K562 (cell line): ENCODE data around the gene IPCEF1. TPM values are rescaled to one million over a fixed set of nuclear protein-coding genes. Genes with fewer than 3 reads are reported as not detected.

Experiments
- ATAC-seq: fragments of 200-7000 bp; cut with Tn5 transposase; 3 replicates; pipeline ENCODE4 v1.9.1; 2020; ENCODE audit warnings: moderate library complexity
- BruUV-seq: library from RNA; stranded (reverse); fragments of 400-500 nt; replicated peaks from 2 replicates; lab custom pipeline; 2021; lab: Mats Ljungman, UMichigan
- CTCF ChIA-PET: fragments of 300-600 bp; formaldehyde crosslinking; extraction: SDS; loops from one replicate; lab custom pipeline; 2021; ENCODE audit warnings: low intra/inter-chr PET ratio; lab: Yijun Ruan, JAX
- POLR2A ChIA-PET: fragments of 300-600, 350-650 bp; sonication (Branson Sonifier 250); formaldehyde crosslinking; extraction: SDS; loops from one replicate; lab custom pipeline; 2021; ENCODE audit warnings: antibody characterized with exemption, inconsistent platforms; lab: Yijun Ruan, JAX
- DNase-seq, 4 experiments: peaks; one replicate each; pipeline versions ENCODE4 v3.0.0 to v3.0.0-alpha.2; 2011 to 2018; ENCODE audit warnings: low spot score in 3 of 4, mixed read lengths in 3 of 4; ENCODE audit errors: extremely low read depth in 1 of 4
- FAIRE-seq: peaks from 2 replicates; lab custom pipeline; 2011; peaks lifted over from hg19 to GRCh38; lab: Jason Lieb, UNC
- H2AFZ ChIP-seq: 2 replicates; pipeline ENCODE4 v1.6.0; 2011; ENCODE audit warnings: low read depth, low read length, control low read depth, inconsistent platforms
- H3K27ac ChIP-seq: fragments of 200-600 bp; 3 replicates; pipeline ENCODE4 v1.8.0; 2011; ENCODE audit warnings: low read depth, mild to moderate bottlenecking, control low read depth, inconsistent platforms, low read length, moderate library complexity, mixed read lengths; ENCODE audit errors: extremely low read depth
- H3K27me3 ChIP-seq, 2 experiments: fragments of 300-600 bp in 1 of 2; 2 replicates in 1 of 2; 3 replicates in 1 of 2; pipeline versions ENCODE4 v1.6.0 to v1.8.0; 2011; ENCODE audit warnings: inconsistent platforms in 2 of 2, low read length in 2 of 2, mild to moderate bottlenecking in 1 of 2, mixed read lengths in 1 of 2, moderate library complexity in 1 of 2; ENCODE audit not compliant: control insufficient read depth in 2 of 2, insufficient read depth in 2 of 2
- H3K36me3 ChIP-seq: fragments of 300-600 bp; 3 replicates; pipeline ENCODE4 v1.8.0; 2011; ENCODE audit warnings: mild to moderate bottlenecking, low read length, inconsistent platforms; ENCODE audit not compliant: control insufficient read depth, insufficient read depth
- H3K4me1 ChIP-seq, 2 experiments: fragments of 200-600 bp in 1 of 2; replicated peaks in 1 of 2; 2 replicates in 1 of 2; 3 replicates in 1 of 2; pipeline versions ENCODE4 v1.5.1 to v1.8.0; 2011; ENCODE audit warnings: inconsistent platforms in 2 of 2, low read length in 2 of 2, mild to moderate bottlenecking in 1 of 2, mixed read lengths in 1 of 2, moderate library complexity in 1 of 2; ENCODE audit not compliant: control insufficient read depth in 2 of 2, insufficient read depth in 2 of 2
- H3K4me2 ChIP-seq: 2 replicates; pipeline ENCODE4 v1.6.1; 2011; ENCODE audit warnings: low read length, control low read depth, inconsistent platforms, mixed read lengths; ENCODE audit not compliant: insufficient read depth
- H3K4me3 ChIP-seq: fragments of 200-600 bp; sonication (generic), shearing (Covaris generic); 2 replicates; pipeline ENCODE4 v1.5.1; 2016; ENCODE audit warnings: control low read depth, inconsistent platforms
- H3K79me2 ChIP-seq: fragments of 200-600 bp; 3 replicates; pipeline ENCODE4 v1.8.0; 2011; ENCODE audit warnings: low read length, inconsistent platforms; ENCODE audit not compliant: control insufficient read depth, insufficient read depth
- H3K9ac ChIP-seq, 2 experiments: 2 replicates each; pipeline versions ENCODE4 v1.6.0 to v1.6.1; 2011; ENCODE audit warnings: low read depth in 2 of 2, low read length in 2 of 2, control low read depth in 1 of 2, inconsistent platforms in 1 of 2, mild to moderate bottlenecking in 1 of 2, mixed read lengths in 1 of 2; ENCODE audit not compliant: insufficient read depth in 1 of 2
- H3K9me1 ChIP-seq: one replicate; pipeline ENCODE4 v1.6.0; 2011; ENCODE audit warnings: inconsistent platforms, mild to moderate bottlenecking, low read length, moderate library complexity; ENCODE audit not compliant: control insufficient read depth, insufficient read depth
- H3K9me3 ChIP-seq: replicated peaks from 2 replicates; pipeline ENCODE4 v1.5.1; 2011; ENCODE audit warnings: low read depth, low read length, inconsistent platforms; ENCODE audit not compliant: control insufficient read depth, insufficient read depth
- H4K20me1 ChIP-seq: replicated peaks from 2 replicates; pipeline ENCODE4 v1.6.1; 2011; ENCODE audit warnings: low read length, inconsistent platforms, mixed read lengths; ENCODE audit not compliant: control insufficient read depth, insufficient read depth
- ELF1 ChIP-seq: fragments of 200-800 bp; sonication (Bioruptor generic); IDR thresholded peaks from 2 replicates; pipeline ENCODE4 v1.6.1; 2016; ENCODE audit warnings: missing genetic modification characterization, missing compliant biosample characterization
- GATAD2B ChIP-seq: fragments of 450-650 bp; IDR thresholded peaks from 2 replicates; pipeline ENCODE4 v1.6.1; 2017; ENCODE audit warnings: mild to moderate bottlenecking, borderline replicate concordance
- HNRNPH1 ChIP-seq: fragments of 200-400 bp; formaldehyde crosslinking; optimal IDR thresholded peaks from 2 replicates; pipeline ENCODE3; 2017; ENCODE audit warnings: low read depth, mild to moderate bottlenecking, low read length, moderate library complexity
- MEF2D ChIP-seq: conservative IDR thresholded peaks from 2 replicates; pipeline ENCODE4 v1.6.1; 2016; ENCODE audit warnings: low read depth, missing genetic modification characterization, missing compliant biosample characterization
- PURB ChIP-seq: sonication (generic); formaldehyde crosslinking; IDR thresholded peaks from 2 replicates; pipeline ENCODE4 v1.9.0; 2021; ENCODE audit warnings: low read depth, mild to moderate bottlenecking, missing genetic modification reagents
- STAT5A ChIP-seq: IDR thresholded peaks from 2 replicates; pipeline ENCODE4 v1.6.1; 2012; ENCODE audit warnings: low read length, inconsistent platforms, borderline replicate concordance
- TBL1XR1 ChIP-seq, 2 experiments: IDR thresholded peaks; 2 replicates each; pipeline ENCODE4 v1.6.1; 2012; ENCODE audit warnings: improper control_type of control experiment in 2 of 2, low read length in 2 of 2, mild to moderate bottlenecking in 1 of 2
- ZKSCAN8 ChIP-seq: fragments of 200-800 bp; sonication (Bioruptor generic); IDR thresholded peaks from 2 replicates; pipeline ENCODE4 v1.6.1; 2016; ENCODE audit warnings: missing genetic modification characterization, missing compliant biosample characterization
- ZNF217 ChIP-seq: sonication (generic); formaldehyde crosslinking; IDR thresholded peaks from 2 replicates; pipeline ENCODE4 v1.8.0; 2022; ENCODE audit warnings: mild to moderate bottlenecking, missing genetic modification reagents
- ZNF445 ChIP-seq: fragments of 250-450 bp; sonication (Bioruptor Pico); IDR thresholded peaks from 2 replicates; pipeline ENCODE4 v1.4.0; 2020; ENCODE audit warnings: low read depth, mild to moderate bottlenecking, moderate library complexity
- ZNF584 ChIP-seq: fragments of 200-800 bp; sonication (Bioruptor generic); IDR thresholded peaks from 2 replicates; pipeline ENCODE4 v1.6.1; 2016; ENCODE audit warnings: low read depth, mild to moderate bottlenecking, missing genetic modification characterization, missing compliant biosample characterization
- WGBS: fragments of 100-300 bp; shearing (Covaris generic); methylation state at CpG from one replicate; pipeline ENCODE4 v1.1.6; 2016; ENCODE audit warnings: low coverage, mixed read lengths; ENCODE audit not compliant: insufficient coverage; ENCODE audit errors: missing lambda C conversion rate; 5-methylcytosine and 5-hydroxymethylcytosine counted together
- in situ Hi-C: fragments of 300-500 bp; cut with MboI; formaldehyde crosslinking; loops from 4 replicates; pipeline ENCODE4 v1.15.0; 2018; ENCODE audit warnings: inconsistent platforms, mixed read lengths
- intact Hi-C: fragments of 100-400 bp; cut with micrococcal nuclease; formaldehyde crosslinking; loops from 2 replicates; pipeline ENCODE4 v1.14.2; 2022
- polyA plus RNA-seq, 8 experiments: library from polyadenylated mRNA; depleted of rRNA in 4 of 8; stranded (reverse) in 5 of 8; unstranded in 3 of 8; fragments of >200 nt; fragmentation: Nextera tagmentation in 2 of 8; fragmentation: Illumina TruSeq in 1 of 8; extraction: Ambion mirVana in 2 of 8; extraction: Trizol in 1 of 8; gene quantifications; 2 replicates each; pipeline versions ENCODE4 v1.2.1 to v1.2.3, GENCODE V29; 2011 to 2014; ENCODE audit warnings: inconsistent platforms in 1 of 8, missing spikeins in 1 of 8
- total RNA-seq, 7 experiments: library from RNA; depleted of rRNA in 6 of 7; stranded (reverse); fragments of >200 nt in 6 of 7; fragmentation: Illumina TruSeq in 2 of 7; extraction: Trizol in 2 of 7; gene quantifications; 2 replicates each; pipeline versions ENCODE4 v1.2.1 to v1.2.3, GENCODE V29; 2011 to 2021; ENCODE audit warnings: low replicate concordance in 1 of 7
- TF ChIP-seq, protein P1 (sequence below): IDR thresholded peaks from 3 replicates; pipeline ENCODE4 v1.6.1; 2011; ENCODE audit warnings: borderline replicate concordance, mild to moderate bottlenecking; ENCODE audit not compliant: insufficient read length, insufficient read depth
- TF ChIP-seq, protein P2 (sequence below): fragments of 250-450 bp; sonication (Bioruptor Pico); IDR thresholded peaks from 2 replicates; pipeline ENCODE4 v1.8.0; 2021; ENCODE audit warnings: borderline replicate concordance, mild to moderate bottlenecking, moderate library complexity; ENCODE audit not compliant: poor library complexity, severe bottlenecking

IPCEF1 gene
- total and polyA plus RNA-seq, 9 of the 15 experiments (the other 6 are each of a cell fraction or from before 2014, with no cell fraction given): 0.14 to 0.18 TPM; not detected in 7

DNA sequence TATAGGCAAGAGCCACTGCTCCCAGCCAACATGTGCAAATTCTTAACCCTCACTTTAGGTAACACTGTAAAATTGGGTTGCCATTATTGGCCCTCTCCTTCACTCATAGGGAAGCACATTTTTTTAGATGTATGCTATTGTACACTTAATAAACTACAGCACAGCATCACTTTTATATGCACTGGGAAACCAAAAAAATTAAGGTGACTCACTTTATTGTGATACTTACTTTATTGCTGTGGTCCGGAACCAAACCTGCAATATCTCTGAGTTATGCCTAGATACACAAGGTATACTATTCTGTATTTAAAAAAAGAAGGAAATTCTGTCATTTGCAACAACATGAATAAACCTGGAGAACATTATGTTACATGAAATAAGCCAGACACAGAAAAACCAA is 40.5 kb downstream of the IPCEF1 start:
- Histone ChIP-seq H3K4me2 (no peak overlapping the region), H3K36me3 (no peaks in the 10 kb centered on the region), H3K9me1 (no peaks in the 10 kb centered on the region), H3K27me3 (peaks cover 0 to 5% of the 10 kb centered on the region in 2 experiments; a peak in 1 of 5 replicates), H3K4me3 (no peak overlapping the region), H2AFZ (no peak overlapping the region), H3K79me2 (no peaks in the 10 kb centered on the region), H3K9me3 (no peaks in the 10 kb centered on the region), H4K20me1 (no peaks in the 10 kb centered on the region), H3K27ac (no peak overlapping the region), H3K4me1 (no peaks in the 10 kb centered on the region), H3K9ac (no peak overlapping the region)
- ChIA-PET POLR2A (interaction anchor here (0.7 kb wide), 1 partner anchor 14 kb away, joined by 3 read pairs; no protein-coding TSS in a partner anchor), CTCF (no interaction called here)
- no peak for TF ChIP-seq ZNF217
- TF ChIP-seq ZNF445 (CRISPR knock-in tag): no peak
- no peak for TF ChIP-seq ZKSCAN8
- no peak for TF ChIP-seq MEF2D (tag)
- no peak for TF ChIP-seq ELF1
- TF ChIP-seq GATAD2B: no peak
- TF ChIP-seq, protein P1, sequence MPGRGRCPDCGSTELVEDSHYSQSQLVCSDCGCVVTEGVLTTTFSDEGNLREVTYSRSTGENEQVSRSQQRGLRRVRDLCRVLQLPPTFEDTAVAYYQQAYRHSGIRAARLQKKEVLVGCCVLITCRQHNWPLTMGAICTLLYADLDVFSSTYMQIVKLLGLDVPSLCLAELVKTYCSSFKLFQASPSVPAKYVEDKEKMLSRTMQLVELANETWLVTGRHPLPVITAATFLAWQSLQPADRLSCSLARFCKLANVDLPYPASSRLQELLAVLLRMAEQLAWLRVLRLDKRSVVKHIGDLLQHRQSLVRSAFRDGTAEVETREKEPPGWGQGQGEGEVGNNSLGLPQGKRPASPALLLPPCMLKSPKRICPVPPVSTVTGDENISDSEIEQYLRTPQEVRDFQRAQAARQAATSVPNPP: no peak
- no peak for TF ChIP-seq STAT5A
- no peak for TF ChIP-seq HNRNPH1
- no peak for TF ChIP-seq ZNF584 (CRISPR knock-in tag)
- TF ChIP-seq, protein P2, sequence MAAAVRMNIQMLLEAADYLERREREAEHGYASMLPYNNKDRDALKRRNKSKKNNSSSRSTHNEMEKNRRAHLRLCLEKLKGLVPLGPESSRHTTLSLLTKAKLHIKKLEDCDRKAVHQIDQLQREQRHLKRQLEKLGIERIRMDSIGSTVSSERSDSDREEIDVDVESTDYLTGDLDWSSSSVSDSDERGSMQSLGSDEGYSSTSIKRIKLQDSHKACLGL (CRISPR knock-in tag): no peak
- no peak for TF ChIP-seq TBL1XR1 (IDR thresholded peaks at IDR 0.05; ENCODE audit: low read length in 2 of 2)
- no peak for TF ChIP-seq PURB (CRISPR knock-in tag)
- FAIRE-seq (no peak), ATAC-seq (no peak), DNase-seq (no peak)
- WGBS: 0% methylated on average over 1 of the region's 1 CpG
- in situ Hi-C loops (no loop called here), intact Hi-C loops (no loop called here)
- BruUV-seq: no TSS peak
